PFSK-1 (cell line): ENCODE results near the gene RASSF7.

Experiments used
- FOXP2 ChIP-seq: optimal IDR thresholded peaks from 2 replicates; pipeline ENCODE3; 2011; ENCODE audit warnings: borderline replicate concordance, control low read depth, inconsistent platforms; ENCODE audit not compliant: insufficient read depth; ENCODE audit errors: extremely low read length, extremely low read depth
- POLR2AphosphoS5 ChIP-seq: IDR thresholded peaks from 2 replicates; pipeline ENCODE4 v1.6.1; 2012; ENCODE audit warnings: low read depth, mild to moderate bottlenecking, control low read depth, low read length, moderate library complexity
- SIN3A ChIP-seq: IDR thresholded peaks from 2 replicates; pipeline ENCODE4 v1.6.1; 2012; ENCODE audit warnings: mild to moderate bottlenecking, low read length, moderate library complexity, borderline replicate concordance; ENCODE audit not compliant: insufficient read depth
- TAF1 ChIP-seq: IDR thresholded peaks from 2 replicates; pipeline ENCODE4 v1.6.1; 2012; ENCODE audit warnings: low read length, control low read depth, borderline replicate concordance; ENCODE audit not compliant: insufficient read depth
- TF ChIP-seq, protein P1 (sequence below), 2 experiments: IDR thresholded peaks; 2 replicates each; pipeline versions ENCODE4 v1.6.1 to v1.8.0; 2011 to 2012; ENCODE audit warnings: low read depth in 2 of 2, low read length in 2 of 2, control low read depth in 1 of 2, inconsistent platforms in 1 of 2, mild to moderate bottlenecking in 1 of 2, moderate library complexity in 1 of 2; ENCODE audit not compliant: insufficient read depth in 1 of 2

RASSF7 gene

GRCh38 chr11:577611-577894, 16.8 kb downstream of the RASSF7 start:
- TF ChIP-seq POLR2AphosphoS5 (no peak), TAF1 (no peak)

DNA sequence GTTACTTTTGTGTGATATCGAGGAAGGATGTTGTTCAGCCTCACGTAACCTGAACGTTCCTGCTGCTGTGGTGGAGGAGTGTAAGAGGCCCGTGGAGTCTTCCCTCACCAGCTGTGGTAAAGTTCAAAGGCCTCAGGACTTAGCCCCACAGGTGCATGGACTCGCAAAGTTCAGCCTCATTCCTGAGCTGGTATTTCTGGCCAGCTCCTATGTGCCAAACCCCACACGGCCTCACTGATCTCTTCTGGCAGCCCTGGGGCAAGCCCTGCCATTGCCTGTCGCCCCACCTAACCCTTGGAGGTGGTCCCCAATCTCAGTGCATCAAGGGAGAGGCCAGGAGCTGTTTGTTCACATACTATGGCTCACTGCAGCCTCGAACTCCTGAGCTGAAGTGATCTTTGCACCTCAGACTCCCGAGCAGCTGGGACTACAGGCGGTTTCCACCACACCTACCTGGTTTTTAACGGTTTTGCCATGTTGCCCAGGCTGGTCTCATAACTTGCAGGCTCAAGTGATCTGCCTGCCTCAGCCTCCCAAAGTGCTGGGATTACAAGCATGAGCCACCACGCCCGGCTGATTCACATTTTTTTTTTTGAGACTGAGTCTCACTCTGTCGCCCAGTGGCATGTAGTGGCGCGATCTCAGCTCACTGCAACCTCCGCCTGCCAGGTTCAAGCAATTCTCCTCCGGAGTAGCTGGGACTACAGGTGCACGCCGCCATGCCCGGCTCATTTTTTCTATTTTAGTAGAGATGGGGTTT, 17.7 kb downstream of the RASSF7 start:
- TF ChIP-seq, protein P1, sequence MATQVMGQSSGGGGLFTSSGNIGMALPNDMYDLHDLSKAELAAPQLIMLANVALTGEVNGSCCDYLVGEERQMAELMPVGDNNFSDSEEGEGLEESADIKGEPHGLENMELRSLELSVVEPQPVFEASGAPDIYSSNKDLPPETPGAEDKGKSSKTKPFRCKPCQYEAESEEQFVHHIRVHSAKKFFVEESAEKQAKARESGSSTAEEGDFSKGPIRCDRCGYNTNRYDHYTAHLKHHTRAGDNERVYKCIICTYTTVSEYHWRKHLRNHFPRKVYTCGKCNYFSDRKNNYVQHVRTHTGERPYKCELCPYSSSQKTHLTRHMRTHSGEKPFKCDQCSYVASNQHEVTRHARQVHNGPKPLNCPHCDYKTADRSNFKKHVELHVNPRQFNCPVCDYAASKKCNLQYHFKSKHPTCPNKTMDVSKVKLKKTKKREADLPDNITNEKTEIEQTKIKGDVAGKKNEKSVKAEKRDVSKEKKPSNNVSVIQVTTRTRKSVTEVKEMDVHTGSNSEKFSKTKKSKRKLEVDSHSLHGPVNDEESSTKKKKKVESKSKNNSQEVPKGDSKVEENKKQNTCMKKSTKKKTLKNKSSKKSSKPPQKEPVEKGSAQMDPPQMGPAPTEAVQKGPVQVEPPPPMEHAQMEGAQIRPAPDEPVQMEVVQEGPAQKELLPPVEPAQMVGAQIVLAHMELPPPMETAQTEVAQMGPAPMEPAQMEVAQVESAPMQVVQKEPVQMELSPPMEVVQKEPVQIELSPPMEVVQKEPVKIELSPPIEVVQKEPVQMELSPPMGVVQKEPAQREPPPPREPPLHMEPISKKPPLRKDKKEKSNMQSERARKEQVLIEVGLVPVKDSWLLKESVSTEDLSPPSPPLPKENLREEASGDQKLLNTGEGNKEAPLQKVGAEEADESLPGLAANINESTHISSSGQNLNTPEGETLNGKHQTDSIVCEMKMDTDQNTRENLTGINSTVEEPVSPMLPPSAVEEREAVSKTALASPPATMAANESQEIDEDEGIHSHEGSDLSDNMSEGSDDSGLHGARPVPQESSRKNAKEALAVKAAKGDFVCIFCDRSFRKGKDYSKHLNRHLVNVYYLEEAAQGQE (IDR thresholded peaks at IDR 0.05; ENCODE audit: insufficient read depth in 1 of 2, low read depth in 2 of 2, low read length in 2 of 2) = no peak
- no peak for TF ChIP-seq FOXP2
- no peak for TF ChIP-seq SIN3A
- no peak for TF ChIP-seq TAF1

- no peak for TF ChIP-seq TAF1
- TF ChIP-seq SIN3A = no peak
- no peak for TF ChIP-seq FOXP2
- TF ChIP-seq POLR2AphosphoS5 = no peak
- TF ChIP-seq, protein P1 (IDR thresholded peaks at IDR 0.05; ENCODE audit: insufficient read depth in 1 of 2, low read depth in 2 of 2, low read length in 2 of 2) = no peak
These were observed 19.2 kb downstream of the RASSF7 start for GRCh38 chr11:579830-580601.

DNA sequence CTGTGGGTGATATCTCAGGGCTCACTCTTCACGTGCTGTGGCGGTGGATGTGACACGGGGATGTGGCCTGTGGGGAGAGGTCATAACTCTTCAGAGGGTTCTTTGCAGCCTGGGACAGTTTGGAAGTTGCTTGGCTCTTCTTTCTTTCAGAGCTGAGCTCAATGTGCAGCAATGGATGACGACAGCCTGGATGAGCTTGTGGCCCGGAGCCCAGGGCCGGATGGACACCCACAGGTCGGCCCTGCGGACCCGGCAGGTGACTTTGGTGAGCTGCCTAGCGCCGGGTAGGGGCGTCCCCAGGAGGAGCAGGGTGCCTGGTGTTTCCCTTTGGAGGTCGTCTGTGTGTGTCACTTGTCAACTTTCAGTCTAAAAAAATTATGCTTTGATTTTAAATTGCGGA, 20.6 kb downstream of the RASSF7 start:
- TF ChIP-seq TAF1 (no peak), FOXP2 (no peak), POLR2AphosphoS5 (no peak), SIN3A (no peak)
- TF ChIP-seq, protein P1 (IDR thresholded peaks at IDR 0.05; ENCODE audit: insufficient read depth in 1 of 2, low read depth in 2 of 2, low read length in 2 of 2) = no peak

DNA sequence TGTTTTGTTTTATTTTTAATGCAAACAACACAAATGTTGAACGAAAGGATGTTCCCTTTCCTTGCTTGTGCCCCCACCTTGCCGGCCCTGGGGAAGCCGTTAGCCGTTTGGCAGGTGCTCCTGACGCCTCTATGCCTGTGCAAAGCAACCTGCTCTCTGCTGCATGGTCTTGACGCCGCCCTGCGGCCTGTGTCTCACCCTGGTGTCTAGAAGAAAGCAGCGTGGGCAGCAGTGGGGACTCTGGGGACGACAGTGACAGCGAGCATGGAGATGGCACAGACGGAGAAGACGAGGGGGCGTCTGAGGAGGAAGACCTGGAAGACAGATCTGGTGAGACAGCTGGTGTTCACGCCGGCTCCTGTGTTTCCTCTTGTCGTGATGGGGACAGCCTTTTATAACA, 21.0 kb downstream of the RASSF7 start:
- TF ChIP-seq TAF1 = no peak
- TF ChIP-seq FOXP2 = no peak
- TF ChIP-seq, protein P1 (IDR thresholded peaks at IDR 0.05; ENCODE audit: insufficient read depth in 1 of 2, low read depth in 2 of 2, low read length in 2 of 2) = no peak
- no peak for TF ChIP-seq SIN3A
- TF ChIP-seq POLR2AphosphoS5 = no peak
